ENCODE results near the gene MPRIP.

MPRIP gene

DNA sequence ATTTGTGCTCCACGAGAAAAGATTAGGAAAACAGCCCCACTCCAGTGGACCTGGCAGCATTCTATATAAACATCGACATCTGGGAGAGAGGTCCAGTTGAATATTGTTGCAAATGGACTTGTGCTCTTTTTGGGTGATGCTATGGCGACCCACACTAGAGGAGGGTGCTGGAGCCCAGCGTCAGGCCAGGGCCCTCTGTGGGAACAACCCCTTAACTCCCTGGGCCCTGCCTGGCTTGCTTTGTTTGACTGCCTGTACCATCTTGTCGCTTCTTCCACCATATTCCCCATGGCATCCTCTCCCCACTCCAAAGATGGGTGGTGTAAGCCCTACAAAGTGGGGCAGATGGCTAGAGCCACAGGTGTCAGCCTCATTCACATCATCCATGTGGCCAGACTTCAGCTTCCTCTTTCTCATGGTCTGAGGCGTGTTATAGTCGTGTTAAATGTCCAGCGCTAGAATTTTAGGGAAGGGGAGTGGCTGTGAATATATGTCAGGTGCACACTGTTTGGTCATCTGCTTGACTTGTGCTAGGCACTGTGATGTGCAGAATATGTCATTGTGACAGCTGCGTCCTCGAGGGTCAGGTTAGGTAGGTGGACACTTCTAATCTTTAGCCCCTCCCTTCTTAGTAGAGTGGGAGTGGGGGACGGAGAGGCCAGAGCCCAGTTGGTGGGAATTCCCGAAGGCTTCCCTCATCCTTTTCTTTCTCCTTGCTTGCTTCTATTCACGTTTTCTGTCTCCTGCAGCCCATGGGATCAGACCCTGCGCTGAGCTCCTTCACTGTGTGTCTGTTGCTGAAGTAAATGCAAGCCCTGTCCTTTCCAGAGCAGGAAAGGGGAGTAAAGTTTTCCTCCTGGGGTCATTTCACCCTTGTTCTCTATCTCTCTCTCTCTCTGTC lies 49.8 kb downstream of the MPRIP start:
- CTCF ChIA-PET: no interaction called here
- POLR2A ChIA-PET: no interaction called here
- DNase-seq (ENCODE audit: extremely low spot score): no peak
- TF ChIP-seq, protein P1, sequence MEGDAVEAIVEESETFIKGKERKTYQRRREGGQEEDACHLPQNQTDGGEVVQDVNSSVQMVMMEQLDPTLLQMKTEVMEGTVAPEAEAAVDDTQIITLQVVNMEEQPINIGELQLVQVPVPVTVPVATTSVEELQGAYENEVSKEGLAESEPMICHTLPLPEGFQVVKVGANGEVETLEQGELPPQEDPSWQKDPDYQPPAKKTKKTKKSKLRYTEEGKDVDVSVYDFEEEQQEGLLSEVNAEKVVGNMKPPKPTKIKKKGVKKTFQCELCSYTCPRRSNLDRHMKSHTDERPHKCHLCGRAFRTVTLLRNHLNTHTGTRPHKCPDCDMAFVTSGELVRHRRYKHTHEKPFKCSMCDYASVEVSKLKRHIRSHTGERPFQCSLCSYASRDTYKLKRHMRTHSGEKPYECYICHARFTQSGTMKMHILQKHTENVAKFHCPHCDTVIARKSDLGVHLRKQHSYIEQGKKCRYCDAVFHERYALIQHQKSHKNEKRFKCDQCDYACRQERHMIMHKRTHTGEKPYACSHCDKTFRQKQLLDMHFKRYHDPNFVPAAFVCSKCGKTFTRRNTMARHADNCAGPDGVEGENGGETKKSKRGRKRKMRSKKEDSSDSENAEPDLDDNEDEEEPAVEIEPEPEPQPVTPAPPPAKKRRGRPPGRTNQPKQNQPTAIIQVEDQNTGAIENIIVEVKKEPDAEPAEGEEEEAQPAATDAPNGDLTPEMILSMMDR (IDR thresholded peaks at IDR 0.05; ENCODE audit: control extremely low read depth, extremely low read depth, low read depth, missing control alignments): no peak

DNA sequence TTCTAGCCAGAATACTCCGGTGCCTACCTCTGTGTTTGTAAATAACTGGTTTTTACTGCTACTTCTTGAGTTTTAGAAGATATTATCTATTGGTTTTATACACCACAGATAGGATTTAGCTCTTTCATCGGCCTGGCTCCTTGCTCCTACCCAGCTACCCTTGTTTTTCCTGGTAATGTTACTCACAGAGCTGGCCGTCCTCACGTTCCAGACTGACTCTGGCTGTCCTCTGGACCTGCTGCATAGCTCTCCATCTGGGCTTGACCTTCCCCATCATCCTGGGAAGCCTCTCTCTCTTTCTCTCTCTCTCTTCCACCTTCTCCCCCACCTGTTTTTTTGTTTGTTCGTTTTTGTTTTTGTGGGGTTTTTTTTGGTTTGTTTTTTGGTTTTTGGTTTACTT lies 51.5 kb downstream of the MPRIP start:
- TF ChIP-seq, protein P1 (IDR thresholded peaks at IDR 0.05; ENCODE audit: control extremely low read depth, extremely low read depth, low read depth, missing control alignments): no peak
- CTCF ChIA-PET: interaction anchor here (0.8 to 2.7 kb wide), 3 partner anchors 14 to 1052 kb away, joined by 3 to 11 read pairs (median 4); no protein-coding TSS in a partner anchor
- no peak for DNase-seq (ENCODE audit: extremely low spot score)
- POLR2A ChIA-PET: no interaction called here

DNA sequence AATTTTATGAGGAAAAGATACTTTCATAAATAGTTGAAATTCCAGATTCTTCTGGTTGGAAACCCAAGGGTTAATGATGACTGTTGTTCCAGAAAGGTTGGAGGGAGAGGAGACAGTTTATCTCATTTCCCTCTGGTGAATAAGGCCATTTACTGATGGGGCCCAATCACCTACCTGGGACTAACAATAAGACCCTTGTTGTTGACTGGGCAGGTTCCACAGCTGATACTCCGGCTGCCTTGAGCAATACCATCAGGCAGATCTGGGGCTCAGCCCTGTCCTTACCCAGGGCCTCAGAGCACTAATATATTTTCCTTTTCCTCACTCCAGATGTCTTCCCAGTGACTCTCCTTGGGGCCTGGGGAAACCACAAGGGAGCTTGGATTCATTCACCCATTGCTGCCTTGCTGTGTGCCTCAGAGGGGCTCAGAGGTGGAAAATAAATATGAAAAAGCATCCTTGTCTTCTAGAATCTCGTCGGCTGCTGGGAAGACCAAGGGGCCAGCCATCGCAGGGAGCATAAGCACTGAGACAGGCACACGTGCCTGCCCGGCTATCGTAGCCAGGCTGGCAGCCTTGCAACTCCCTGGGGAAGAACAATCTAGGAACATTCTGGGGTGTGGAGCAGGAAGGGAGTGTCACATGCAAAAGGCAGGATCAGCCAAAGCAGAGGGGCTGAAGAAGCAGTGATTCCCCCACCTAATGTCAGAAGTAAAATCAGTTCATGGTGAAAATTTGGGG lies 54.4 kb downstream of the MPRIP start:
- CTCF ChIA-PET: no interaction called here
- POLR2A ChIA-PET: interaction anchor here (0.8 kb wide), 1 partner anchor 39 kb away, joined by 3 read pairs; no protein-coding TSS in a partner anchor

DNA sequence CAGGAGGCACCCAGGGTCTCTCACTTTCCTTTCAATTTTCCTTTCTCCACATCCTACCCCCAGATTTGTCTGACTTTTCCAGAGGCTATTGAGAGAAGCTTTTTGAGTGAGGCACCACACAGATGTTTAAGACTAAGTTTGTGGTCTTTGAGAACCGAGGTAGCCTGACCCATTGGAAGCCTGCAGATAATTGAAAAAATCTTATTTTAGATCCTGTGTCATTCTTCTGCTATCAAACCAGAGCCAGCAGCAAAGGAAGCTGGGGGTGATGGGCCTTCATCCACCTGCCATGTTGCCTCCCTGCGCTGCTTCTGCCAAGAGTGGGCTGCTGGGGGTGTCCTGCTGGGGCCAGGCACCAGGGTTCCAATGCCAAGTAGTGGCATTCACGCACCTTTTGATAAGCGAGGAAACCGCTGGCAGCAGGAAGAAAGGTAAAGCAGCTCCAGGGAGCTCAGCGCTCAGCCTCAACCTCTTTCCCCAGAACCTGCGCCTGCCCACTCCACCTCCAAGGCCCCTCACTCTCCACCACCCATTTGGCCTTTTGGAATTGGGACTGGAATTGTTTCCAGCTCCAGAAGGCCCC lies 55.6 kb downstream of the MPRIP start:
- ChIA-PET POLR2A (interaction anchor here (0.8 kb wide), 1 partner anchor 40 kb away, joined by 3 read pairs; no protein-coding TSS in a partner anchor), CTCF (no interaction called here)
- TF ChIP-seq, protein P1 (IDR thresholded peaks at IDR 0.05; ENCODE audit: control extremely low read depth, extremely low read depth, low read depth, missing control alignments): no peak

More for the DNA sequence above, 54.4 kb downstream of the MPRIP start:
- no peak for DNase-seq (ENCODE audit: extremely low spot score)
- TF ChIP-seq, protein P1 (IDR thresholded peaks at IDR 0.05; ENCODE audit: control extremely low read depth, extremely low read depth, low read depth, missing control alignments): no peak

DNA sequence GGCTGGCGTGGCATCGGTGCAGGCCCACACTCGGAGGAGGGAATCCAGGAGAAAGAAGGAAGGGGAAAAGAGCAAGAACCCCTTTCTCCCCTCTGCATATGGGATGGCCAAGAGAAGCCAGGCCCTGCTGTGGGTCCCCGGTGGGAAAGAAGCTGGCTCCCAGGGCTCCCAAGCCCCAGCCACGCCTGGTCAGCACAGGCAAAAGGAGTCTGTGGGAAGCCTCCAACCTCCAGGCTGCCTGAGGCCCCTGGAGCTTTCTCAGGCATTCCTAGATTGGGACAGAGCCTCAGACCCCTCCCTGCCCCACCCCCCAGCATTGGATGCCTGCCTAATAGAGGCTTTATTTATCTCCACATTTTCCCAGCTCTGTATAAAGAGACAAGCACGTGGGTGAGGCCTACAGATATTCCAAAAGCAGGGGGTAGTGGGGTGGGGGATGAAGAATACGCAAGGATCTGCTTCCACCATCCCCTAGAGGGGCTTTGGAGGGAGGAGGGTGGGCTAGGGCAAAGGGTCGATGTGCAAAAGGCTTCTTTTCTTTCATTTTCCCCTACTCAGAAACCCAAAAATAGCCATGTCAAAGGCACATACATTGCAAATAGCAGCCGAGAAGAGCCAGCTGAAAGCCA lies 56.4 kb downstream of the MPRIP start:
- no peak for DNase-seq (ENCODE audit: extremely low spot score)
- TF ChIP-seq, protein P1 (IDR thresholded peaks at IDR 0.05; ENCODE audit: control extremely low read depth, extremely low read depth, low read depth, missing control alignments): no peak
- CTCF ChIA-PET: interaction anchor here (1.2 to 1.3 kb wide), 2 partner anchors 10 to 12 kb away, joined by 3 read pairs; no protein-coding TSS in a partner anchor
- POLR2A ChIA-PET: interaction anchor here (0.6 kb wide), 1 partner anchor 398 kb away, joined by 3 read pairs; no protein-coding TSS in a partner anchor

More for the DNA sequence above, 55.6 kb downstream of the MPRIP start:
- DNase-seq (ENCODE audit: extremely low spot score): no peak

DNA sequence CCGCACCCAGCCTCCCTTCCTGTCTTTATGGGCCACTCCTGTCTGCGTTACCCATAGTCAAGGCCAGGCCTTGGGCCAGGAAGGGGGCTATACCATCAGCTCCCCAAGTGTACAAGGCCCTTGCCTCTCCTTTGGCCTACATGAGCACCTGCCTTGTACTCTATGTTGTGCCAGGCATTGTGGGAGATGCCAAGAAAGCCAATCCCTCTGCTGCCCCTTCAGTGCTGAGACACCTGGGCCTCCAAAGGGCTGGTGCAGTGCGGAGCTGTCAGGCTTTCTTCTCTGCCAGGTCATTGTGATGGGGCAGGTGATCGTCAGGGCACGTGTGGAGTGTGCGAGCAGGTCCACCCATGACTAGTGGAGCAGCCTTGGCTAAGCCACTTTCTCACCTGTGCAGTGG lies 59.9 kb downstream of the MPRIP start:
- DNase-seq (ENCODE audit: extremely low spot score): no peak
- ChIA-PET POLR2A (no interaction called here), CTCF (no interaction called here)
- TF ChIP-seq, protein P1 (IDR thresholded peaks at IDR 0.05; ENCODE audit: control extremely low read depth, extremely low read depth, low read depth, missing control alignments): no peak
